Measurements from ENCODE around the gene FBXO17.

DNA sequence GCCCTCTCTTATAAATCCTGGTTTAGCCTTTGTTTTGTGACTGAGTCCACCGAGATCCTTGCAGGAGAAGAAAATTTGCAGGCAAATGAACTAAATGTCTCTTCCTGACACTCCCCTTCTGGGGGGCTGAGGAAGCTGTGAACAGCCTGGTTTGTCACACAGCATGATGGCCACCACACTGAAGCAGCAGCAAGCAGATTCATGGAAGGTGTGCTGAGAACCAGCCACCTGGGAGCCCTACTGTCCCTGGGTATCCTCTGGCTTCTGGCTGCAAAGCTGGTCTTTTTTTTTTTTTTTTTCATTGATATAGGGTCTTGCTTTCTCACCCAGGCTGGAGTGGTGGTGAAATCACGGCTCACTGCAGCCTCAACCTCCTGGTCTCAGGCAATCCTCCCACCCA lies 33.6 kb downstream of the FBXO17 start:
- TF ChIP-seq, protein P1, sequence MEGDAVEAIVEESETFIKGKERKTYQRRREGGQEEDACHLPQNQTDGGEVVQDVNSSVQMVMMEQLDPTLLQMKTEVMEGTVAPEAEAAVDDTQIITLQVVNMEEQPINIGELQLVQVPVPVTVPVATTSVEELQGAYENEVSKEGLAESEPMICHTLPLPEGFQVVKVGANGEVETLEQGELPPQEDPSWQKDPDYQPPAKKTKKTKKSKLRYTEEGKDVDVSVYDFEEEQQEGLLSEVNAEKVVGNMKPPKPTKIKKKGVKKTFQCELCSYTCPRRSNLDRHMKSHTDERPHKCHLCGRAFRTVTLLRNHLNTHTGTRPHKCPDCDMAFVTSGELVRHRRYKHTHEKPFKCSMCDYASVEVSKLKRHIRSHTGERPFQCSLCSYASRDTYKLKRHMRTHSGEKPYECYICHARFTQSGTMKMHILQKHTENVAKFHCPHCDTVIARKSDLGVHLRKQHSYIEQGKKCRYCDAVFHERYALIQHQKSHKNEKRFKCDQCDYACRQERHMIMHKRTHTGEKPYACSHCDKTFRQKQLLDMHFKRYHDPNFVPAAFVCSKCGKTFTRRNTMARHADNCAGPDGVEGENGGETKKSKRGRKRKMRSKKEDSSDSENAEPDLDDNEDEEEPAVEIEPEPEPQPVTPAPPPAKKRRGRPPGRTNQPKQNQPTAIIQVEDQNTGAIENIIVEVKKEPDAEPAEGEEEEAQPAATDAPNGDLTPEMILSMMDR (IDR thresholded peaks at IDR 0.05) = no peak
- TF ChIP-seq EZH2 (IDR thresholded peaks at IDR 0.05; ENCODE audit: borderline replicate concordance, insufficient read depth, low read depth, low read length, poor library complexity, severe bottlenecking) = no peak

All from B cell (primary cell).